NT2/D1 (cell line): ENCODE measurements around the gene GDF10.

ENCODE experiments used
- DNase-seq: peaks from one replicate; pipeline ENCODE4 v3.0.0-alpha.2; 2011; ENCODE audit warnings: low read depth, low spot score
- H3K27me3 ChIP-seq: 2 replicates; pipeline ENCODE4 v1.6.0; 2011; ENCODE audit warnings: mild to moderate bottlenecking; ENCODE audit not compliant: insufficient read length, insufficient read depth
- H3K36me3 ChIP-seq: 2 replicates; pipeline ENCODE4 v1.6.1; 2011; ENCODE audit warnings: mild to moderate bottlenecking, low read length, mixed read lengths; ENCODE audit not compliant: insufficient read depth, insufficient read length
- H3K4me1 ChIP-seq: 2 replicates; pipeline ENCODE4 v1.5.1; 2011; ENCODE audit not compliant: insufficient read depth, insufficient read length
- H3K4me3 ChIP-seq: 2 replicates; pipeline ENCODE4 v1.5.1; 2011; ENCODE audit warnings: low read depth; ENCODE audit not compliant: insufficient read length
- H3K9ac ChIP-seq: 2 replicates; pipeline ENCODE4 v1.6.0; 2011; ENCODE audit warnings: low read depth; ENCODE audit not compliant: insufficient read length
- H3K9me3 ChIP-seq: 2 replicates; pipeline ENCODE4 v1.5.1; 2011; ENCODE audit warnings: mild to moderate bottlenecking, low read length; ENCODE audit not compliant: insufficient read depth
- SUZ12 ChIP-seq: IDR thresholded peaks from 2 replicates; pipeline ENCODE4 v1.6.1; 2011; ENCODE audit not compliant: insufficient read length, insufficient read depth; ENCODE audit errors: extremely low read depth
- YY1 ChIP-seq: IDR thresholded peaks from 2 replicates; pipeline ENCODE4 v1.6.1; 2011; ENCODE audit not compliant: insufficient read length, insufficient read depth
- ZNF274 ChIP-seq: IDR thresholded peaks from 2 replicates; pipeline ENCODE4 v1.6.1; 2011; ENCODE audit warnings: mild to moderate bottlenecking, low read depth, low read length

GDF10 gene

GRCh38 chr10:47255033-47255813 is 44.8 kb upstream of the GDF10 start:
- Histone ChIP-seq H3K9me3 (no peaks in the 10 kb centered on the region), H3K4me3 (no peak overlapping the region), H3K27me3 (no peaks in the 10 kb centered on the region), H3K4me1 (peaks cover 2% of the 10 kb centered on the region), H3K36me3 (no peaks in the 10 kb centered on the region), H3K9ac (no peak overlapping the region)
- TF ChIP-seq YY1 (no peak), SUZ12 (no peak), ZNF274 (no peak)
- DNase-seq = no peak

- Histone ChIP-seq H3K36me3 (no peaks in the 10 kb centered on the region), H3K9me3 (no peaks in the 10 kb centered on the region), H3K27me3 (no peaks in the 10 kb centered on the region), H3K4me1 (peaks cover 2% of the 10 kb centered on the region), H3K9ac (no peak overlapping the region), H3K4me3 (no peak overlapping the region)
- DNase-seq = no peak
- no peak for TF ChIP-seq ZNF274
Measured at GRCh38 chr10:47255866-47256265, 44.1 kb upstream of the GDF10 start.

GRCh38 chr10:47256751-47257336 is 43.2 kb upstream of the GDF10 start:
- H3K9me3 ChIP-seq = no peaks in the 10 kb centered on the region
- DNase-seq = no peak
- H3K27me3 ChIP-seq = no peaks in the 10 kb centered on the region
- no peaks in the 10 kb centered on the region for H3K36me3 ChIP-seq
- H3K4me3 ChIP-seq = no peak overlapping the region
- H3K9ac ChIP-seq = no peak overlapping the region
- no peak for TF ChIP-seq YY1
- TF ChIP-seq SUZ12 = no peak
- TF ChIP-seq ZNF274 = no peak
- peaks cover 2% of the 10 kb centered on the region for H3K4me1 ChIP-seq

GRCh38 chr10:47257396-47258120 is 42.4 kb upstream of the GDF10 start:
- H3K9me3 ChIP-seq = no peaks in the 10 kb centered on the region
- H3K4me1 ChIP-seq = peaks cover 2% of the 10 kb centered on the region
- H3K4me3 ChIP-seq = no peak overlapping the region
- TF ChIP-seq YY1 (no peak), ZNF274 (no peak), SUZ12 (no peak)
- H3K9ac ChIP-seq = no peak overlapping the region
- H3K27me3 ChIP-seq = no peaks in the 10 kb centered on the region
- no peaks in the 10 kb centered on the region for H3K36me3 ChIP-seq
- no peak for DNase-seq

- no peak overlapping the region for H3K9ac ChIP-seq
- no peaks in the 10 kb centered on the region for H3K36me3 ChIP-seq
- DNase-seq = no peak
- no peaks in the 10 kb centered on the region for H3K27me3 ChIP-seq
- peaks cover 2% of the 10 kb centered on the region for H3K4me1 ChIP-seq
- no peak overlapping the region for H3K4me3 ChIP-seq
- H3K9me3 ChIP-seq = no peaks in the 10 kb centered on the region
- TF ChIP-seq YY1 (no peak), SUZ12 (no peak), ZNF274 (no peak)
Measured at GRCh38 chr10:47258921-47259320, 41.1 kb upstream of the GDF10 start.

- no peak for DNase-seq
- no peaks in the 10 kb centered on the region for H3K27me3 ChIP-seq
- H3K9ac ChIP-seq = no peak overlapping the region
- H3K4me1 ChIP-seq = no peaks in the 10 kb centered on the region
- no peaks in the 10 kb centered on the region for H3K36me3 ChIP-seq
- TF ChIP-seq YY1 = no peak
- TF ChIP-seq ZNF274 = no peak
- no peak for TF ChIP-seq SUZ12
- peaks cover 5% of the 10 kb centered on the region for H3K9me3 ChIP-seq
- no peak overlapping the region for H3K4me3 ChIP-seq
Measured at GRCh38 chr10:47259466-47259865, 40.5 kb upstream of the GDF10 start.

GRCh38 chr10:47260505-47261111 is 39.4 kb upstream of the GDF10 start:
- Histone ChIP-seq H3K4me1 (no peaks in the 10 kb centered on the region), H3K36me3 (no peaks in the 10 kb centered on the region), H3K4me3 (no peak overlapping the region), H3K9me3 (peaks cover 16% of the 10 kb centered on the region), H3K9ac (no peak overlapping the region), H3K27me3 (no peaks in the 10 kb centered on the region)
- DNase-seq = no peak
- TF ChIP-seq YY1 = no peak
- TF ChIP-seq ZNF274 = no peak
- TF ChIP-seq SUZ12 = no peak
